Effector memory CD8-positive, alpha-beta T cell (primary cell): Measurements from ENCODE around the gene TARS3.
A peak's percentile ranks its signal among the peaks of the same experiment; 100 is the strongest.

Source experiments
- ATAC-seq: fragments of 150-1000 bp; cut with Tn5 transposase; replicated peaks from 2 replicates; pipeline ENCODE4 v1.10.0; 2021; ENCODE audit warnings: mild to moderate bottlenecking, moderate library complexity
- DNase-seq, 3 experiments: peaks; one replicate each; pipeline ENCODE4 v3.0.0; 2021
- H3K27ac Mint-ChIP-seq, 2 donors: one replicate each; pipeline ENCODE4 v1.8.0; 2022; ENCODE audit warnings: mild to moderate bottlenecking in 2 of 2, mixed read lengths in 2 of 2, moderate library complexity in 2 of 2
- H3K27me3 Mint-ChIP-seq, 2 donors: one replicate each; pipeline ENCODE4 v1.8.0; 2022; ENCODE audit warnings: mixed read lengths in 2 of 2
- H3K36me3 Mint-ChIP-seq: one replicate; pipeline ENCODE4 v1.8.0; 2022; ENCODE audit warnings: mild to moderate bottlenecking, moderate library complexity, mixed read lengths; ENCODE audit not compliant: insufficient read depth
- H3K4me1 Mint-ChIP-seq, 2 donors: one replicate each; pipeline ENCODE4 v1.8.0; 2022; ENCODE audit warnings: low read depth in 2 of 2, mixed read lengths in 2 of 2
- H3K4me3 Mint-ChIP-seq, 2 donors: one replicate each; pipeline ENCODE4 v1.8.0; 2022; ENCODE audit warnings: mild to moderate bottlenecking in 2 of 2, mixed read lengths in 2 of 2, moderate library complexity in 2 of 2
- H3K9me3 Mint-ChIP-seq, 2 donors: one replicate each; pipeline ENCODE4 v1.8.0; 2022; ENCODE audit warnings: mixed read lengths in 2 of 2

The TARS3 gene

GRCh38 chr15:101725073-101725472 is 800 bp upstream of the TARS3 start:
- Mint-ChIP-seq H3K4me3 (peak overlapping the region; percentile 29 to 53), H3K27me3 (no peaks in the 10 kb centered on the region), H3K27ac (peak overlapping the region in 1 of 2 donors; percentile 56), H3K4me1 (peaks cover 13 to 29% of the 10 kb centered on the region in 2 donors), H3K36me3 (peaks cover 37% of the 10 kb centered on the region), H3K9me3 (no peaks in the 10 kb centered on the region)
- DNase-seq (no peak), ATAC-seq (no peak)

DNA sequence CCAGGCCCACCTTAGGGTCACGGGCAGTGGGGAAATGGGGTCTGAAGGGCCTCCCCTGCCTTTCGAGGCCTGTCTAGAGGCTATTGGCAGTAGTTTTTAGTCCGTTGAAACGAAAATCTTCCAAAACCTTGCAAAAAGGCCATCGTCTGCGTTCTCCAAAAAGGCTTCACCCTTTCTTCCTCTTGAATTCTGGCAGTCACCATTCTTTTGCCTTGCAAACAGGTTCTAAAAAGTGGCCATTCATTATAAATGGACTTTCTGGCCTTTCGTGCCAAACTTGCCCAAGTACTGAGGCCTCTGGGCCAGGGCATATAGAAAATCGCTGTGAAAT is 367 bp upstream of the TARS3 start:
- no peaks in the 10 kb centered on the region for H3K9me3 Mint-ChIP-seq
- peak overlapping the region in 1 of 2 donors; percentile 56 for H3K27ac Mint-ChIP-seq
- ATAC-seq (no peak), DNase-seq (no peak)
- H3K27me3 Mint-ChIP-seq = no peaks in the 10 kb centered on the region
- H3K36me3 Mint-ChIP-seq = peaks cover 37% of the 10 kb centered on the region
- peaks cover 13 to 25% of the 10 kb centered on the region in 2 donors for H3K4me1 Mint-ChIP-seq
- H3K4me3 Mint-ChIP-seq = peak overlapping the region; percentile 29 to 53

GRCh38 chr15:101723171-101723873 is 951 bp downstream of the TARS3 start:
- Mint-ChIP-seq H3K27me3 (no peaks in the 10 kb centered on the region), H3K36me3 (peaks cover 50% of the 10 kb centered on the region), H3K4me3 (peak overlapping the region; percentile 77 to 89), H3K27ac (peak overlapping the region; percentile 83 to 89), H3K9me3 (no peaks in the 10 kb centered on the region), H3K4me1 (peaks cover 18 to 36% of the 10 kb centered on the region in 2 donors)
- ATAC-seq = no peak
- peak in 1 of 3 experiments; percentile 7 for DNase-seq

DNA sequence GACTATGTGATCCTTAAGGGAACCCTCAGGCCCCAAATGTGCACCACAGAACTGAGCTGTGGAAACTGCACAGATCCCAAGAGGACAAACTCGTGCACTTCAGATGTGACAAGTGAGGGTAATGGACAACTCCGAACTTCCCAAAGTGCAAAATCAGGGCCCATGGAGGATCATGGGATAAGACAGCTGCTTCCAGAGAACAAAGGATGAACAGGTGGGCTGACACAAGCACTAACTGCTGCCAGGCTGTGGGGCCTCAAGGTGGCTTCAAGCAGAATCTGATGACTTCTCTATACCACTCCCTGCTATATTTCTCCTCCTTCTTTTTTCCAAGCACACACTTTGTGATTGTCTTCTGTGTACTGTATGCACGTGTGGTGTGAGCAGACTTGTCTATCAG is 5.4 kb downstream of the TARS3 start:
- Mint-ChIP-seq H3K27me3 (no peaks in the 10 kb centered on the region), H3K9me3 (no peaks in the 10 kb centered on the region), H3K4me1 (peaks cover 27 to 46% of the 10 kb centered on the region in 2 donors), H3K36me3 (peaks cover 79% of the 10 kb centered on the region), H3K27ac (no peak overlapping the region), H3K4me3 (no peak overlapping the region)
- ATAC-seq (no peak), DNase-seq (no peak)

GRCh38 chr15:101712078-101712477 is 12.2 kb downstream of the TARS3 start:
- Mint-ChIP-seq H3K4me1 (peaks cover 12 to 18% of the 10 kb centered on the region in 2 donors), H3K36me3 (peaks cover 60% of the 10 kb centered on the region), H3K9me3 (no peaks in the 10 kb centered on the region), H3K4me3 (no peak overlapping the region), H3K27me3 (no peaks in the 10 kb centered on the region), H3K27ac (peak overlapping the region in 1 of 2 donors; percentile 45)
- DNase-seq = no peak
- ATAC-seq = no peak

DNA sequence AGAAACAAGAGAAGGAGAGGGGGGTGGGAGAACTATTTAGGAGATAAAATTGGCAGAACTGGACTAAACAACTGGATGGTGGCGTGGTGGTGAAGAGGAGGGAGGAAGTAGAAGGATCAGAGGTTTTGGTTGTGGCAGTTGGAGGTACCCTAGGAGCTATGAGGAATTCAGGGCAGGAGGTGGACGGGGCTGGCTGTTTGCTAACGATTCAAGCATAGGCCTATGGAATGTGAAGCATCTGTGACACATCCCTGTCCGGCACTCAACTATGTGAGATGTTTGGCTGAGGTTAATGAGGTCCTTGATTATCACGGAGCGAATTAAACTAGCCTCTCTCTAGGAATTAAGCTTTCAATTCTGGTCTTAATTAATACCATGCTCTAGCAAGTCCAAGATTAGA is 13.5 kb downstream of the TARS3 start:
- Mint-ChIP-seq H3K27ac (no peak overlapping the region), H3K9me3 (no peaks in the 10 kb centered on the region), H3K4me1 (peaks cover 12 to 16% of the 10 kb centered on the region in 2 donors), H3K4me3 (no peak overlapping the region), H3K27me3 (no peaks in the 10 kb centered on the region), H3K36me3 (peaks cover 57% of the 10 kb centered on the region)
- ATAC-seq = no peak
- DNase-seq = no peak

- H3K4me1 Mint-ChIP-seq = peaks cover 12 to 16% of the 10 kb centered on the region in 2 donors
- peaks cover 59% of the 10 kb centered on the region for H3K36me3 Mint-ChIP-seq
- peak overlapping the region in 1 of 2 donors; percentile 5 for H3K27ac Mint-ChIP-seq
- no peak for DNase-seq
- ATAC-seq = no peak
- no peak overlapping the region for H3K4me3 Mint-ChIP-seq
- no peaks in the 10 kb centered on the region for H3K9me3 Mint-ChIP-seq
- H3K27me3 Mint-ChIP-seq = no peaks in the 10 kb centered on the region
Measured at GRCh38 chr15:101709466-101709865, 14.8 kb downstream of the TARS3 start.

DNA sequence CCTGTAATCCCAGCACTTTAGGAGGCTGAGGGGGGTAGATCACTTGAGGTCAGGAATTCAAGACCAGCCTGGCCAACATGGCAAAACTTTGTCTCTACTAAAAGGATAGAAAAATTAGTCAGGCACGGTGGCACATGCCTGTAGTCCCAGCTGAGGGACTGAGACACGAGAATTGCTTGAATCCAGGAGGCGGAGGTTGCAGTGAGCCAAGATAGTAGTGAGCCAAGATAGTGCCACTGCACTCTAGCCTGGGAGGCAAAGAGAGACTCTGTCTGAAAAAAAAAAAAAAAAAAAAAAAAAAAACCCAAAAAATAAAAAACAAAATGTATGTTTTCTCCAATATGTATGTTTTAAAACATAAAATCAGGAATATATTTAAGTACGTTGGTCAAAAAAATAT is 16.3 kb downstream of the TARS3 start:
- DNase-seq = no peak
- H3K36me3 Mint-ChIP-seq = peaks cover 57% of the 10 kb centered on the region
- no peak for ATAC-seq
- no peaks in the 10 kb centered on the region for H3K27me3 Mint-ChIP-seq
- H3K4me1 Mint-ChIP-seq = peaks cover 8 to 12% of the 10 kb centered on the region in 2 donors
- no peak overlapping the region for H3K4me3 Mint-ChIP-seq
- H3K9me3 Mint-ChIP-seq = no peaks in the 10 kb centered on the region
- no peak overlapping the region for H3K27ac Mint-ChIP-seq

GRCh38 chr15:101702077-101702476 is 22.2 kb downstream of the TARS3 start:
- no peaks in the 10 kb centered on the region for H3K27me3 Mint-ChIP-seq
- H3K27ac Mint-ChIP-seq = no peak overlapping the region
- DNase-seq (no peak), ATAC-seq (no peak)
- no peak overlapping the region for H3K4me3 Mint-ChIP-seq
- peaks cover 2 to 18% of the 10 kb centered on the region in 2 donors for H3K4me1 Mint-ChIP-seq
- no peaks in the 10 kb centered on the region for H3K9me3 Mint-ChIP-seq
- H3K36me3 Mint-ChIP-seq = peaks cover 66% of the 10 kb centered on the region

GRCh38 chr15:101698314-101698713 is 26.0 kb downstream of the TARS3 start:
- DNase-seq = no peak
- Mint-ChIP-seq H3K4me3 (no peak overlapping the region), H3K27ac (no peak overlapping the region), H3K27me3 (no peaks in the 10 kb centered on the region), H3K4me1 (peaks cover 2 to 23% of the 10 kb centered on the region in 2 donors), H3K9me3 (no peaks in the 10 kb centered on the region), H3K36me3 (peaks cover 58% of the 10 kb centered on the region)
- no peak for ATAC-seq

DNA sequence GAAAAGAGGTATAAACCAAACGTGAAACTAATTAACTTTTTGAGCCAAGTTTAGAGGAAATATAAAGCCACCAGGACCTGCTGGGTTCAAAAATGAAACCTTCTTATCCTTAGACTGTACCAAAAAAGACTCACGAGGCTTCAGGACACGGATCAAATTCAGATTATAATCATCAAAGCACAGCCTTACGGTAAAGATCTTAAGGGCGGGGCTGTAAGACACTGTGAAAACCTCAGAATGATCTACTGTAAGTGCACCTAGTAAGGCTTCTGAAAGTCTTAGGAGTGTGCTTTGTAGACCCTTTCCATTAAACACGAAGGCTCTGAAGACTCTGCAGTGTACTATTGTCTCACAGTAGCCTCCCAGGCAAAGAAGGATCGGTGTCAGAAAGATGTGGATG is 26.8 kb downstream of the TARS3 start:
- Mint-ChIP-seq H3K9me3 (no peaks in the 10 kb centered on the region), H3K27ac (no peak overlapping the region), H3K4me1 (peaks cover 2 to 25% of the 10 kb centered on the region in 2 donors), H3K36me3 (peaks cover 58% of the 10 kb centered on the region), H3K27me3 (no peaks in the 10 kb centered on the region), H3K4me3 (no peak overlapping the region)
- ATAC-seq (no peak), DNase-seq (no peak)

- peaks cover 2 to 19% of the 10 kb centered on the region in 2 donors for H3K4me1 Mint-ChIP-seq
- H3K27ac Mint-ChIP-seq = peak overlapping the region in 1 of 2 donors; percentile 2
- H3K9me3 Mint-ChIP-seq = no peaks in the 10 kb centered on the region
- no peak overlapping the region for H3K4me3 Mint-ChIP-seq
- DNase-seq (no peak), ATAC-seq (no peak)
- peaks cover 51% of the 10 kb centered on the region for H3K36me3 Mint-ChIP-seq
- no peaks in the 10 kb centered on the region for H3K27me3 Mint-ChIP-seq
Measured at GRCh38 chr15:101696829-101697228, 27.4 kb downstream of the TARS3 start.

GRCh38 chr15:101694261-101694660 is 30.0 kb downstream of the TARS3 start:
- Mint-ChIP-seq H3K27ac (no peak overlapping the region), H3K4me1 (peaks cover 2 to 15% of the 10 kb centered on the region in 2 donors), H3K27me3 (no peaks in the 10 kb centered on the region), H3K36me3 (peaks cover 25% of the 10 kb centered on the region), H3K9me3 (no peaks in the 10 kb centered on the region), H3K4me3 (no peak overlapping the region)
- DNase-seq = no peak
- no peak for ATAC-seq

DNA sequence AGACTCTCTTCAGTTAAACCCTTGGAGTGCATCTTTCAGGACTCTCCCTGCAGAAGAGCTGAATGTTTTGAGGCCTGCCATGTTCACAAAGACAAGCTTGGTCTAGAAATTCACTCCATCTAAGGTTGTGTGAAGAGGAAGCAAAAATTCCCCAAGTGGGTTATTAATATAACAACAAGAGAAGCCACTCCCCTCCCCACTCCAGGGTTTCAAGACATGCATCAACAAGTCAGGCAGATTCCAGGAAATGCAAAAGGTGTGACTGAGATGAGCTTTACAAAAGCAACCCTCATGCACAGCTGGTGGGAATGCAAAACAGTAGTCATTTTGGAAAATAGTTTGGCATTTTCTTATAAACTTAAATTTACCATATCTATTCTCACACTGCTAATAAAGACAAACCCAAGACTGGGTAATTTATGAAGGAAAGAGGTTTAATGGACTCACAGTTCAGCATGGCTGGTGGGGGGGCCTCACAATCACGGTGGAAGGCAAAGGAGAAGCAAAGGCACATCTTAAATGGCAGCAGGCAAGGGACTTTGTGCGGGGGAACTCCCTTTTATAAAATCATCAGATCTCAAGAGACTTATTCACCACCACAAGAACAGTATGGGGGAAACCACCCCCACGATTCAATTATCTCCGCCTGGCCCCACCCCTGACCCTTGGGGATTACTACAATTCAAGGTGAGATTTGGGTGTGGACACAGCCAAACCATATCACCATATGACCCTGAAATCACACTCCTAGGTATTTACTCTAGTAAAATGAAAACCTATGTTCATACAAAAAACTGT is 31.3 kb downstream of the TARS3 start:
- no peak for ATAC-seq
- no peak for DNase-seq
- Mint-ChIP-seq H3K9me3 (no peaks in the 10 kb centered on the region), H3K4me3 (no peak overlapping the region), H3K36me3 (peaks cover 21% of the 10 kb centered on the region), H3K27ac (peak overlapping the region; percentile 38 to 67), H3K27me3 (no peaks in the 10 kb centered on the region), H3K4me1 (peaks cover 2 to 15% of the 10 kb centered on the region in 2 donors)
